OCI-LY7 (cell line): ENCODE measurements around the gene KCNQ1. TPM values are rescaled to one million over a fixed set of nuclear protein-coding genes. Genes with fewer than 3 reads are reported as not detected.

Experiments used
- BruUV-seq: library from RNA; stranded (reverse); fragments of 400-500 nt; replicated peaks from 2 replicates; lab custom pipeline; 2021; lab: Mats Ljungman, UMichigan
- CTCF ChIA-PET: fragments of 300-600 bp; sonication (Branson Sonifier 250); formaldehyde crosslinking; loops from one replicate; lab custom pipeline; 2022; ENCODE audit warnings: antibody characterized with exemption; ENCODE audit not compliant: unreplicated experiment; lab: Charles Lee
- POLR2A ChIA-PET: fragments of 300-600 bp; sonication (Branson Sonifier 250); formaldehyde crosslinking; loops from one replicate; lab custom pipeline; 2022; ENCODE audit warnings: antibody characterized with exemption; lab: Charles Lee
- DNase-seq: peaks from one replicate; pipeline ENCODE4 v3.0.0-alpha.2; 2015; ENCODE audit warnings: low spot score
- H2AFZ ChIP-seq: fragments of 200-600 bp; sonication (generic), shearing (Covaris generic); 2 replicates; pipeline ENCODE4 v1.6.1; 2014; ENCODE audit warnings: mild to moderate bottlenecking, antibody characterized with exemption, low read length, moderate library complexity
- H3K27ac ChIP-seq: fragments of 200-600 bp; sonication (generic); 2 replicates; pipeline ENCODE4 v1.5.1; 2014; ENCODE audit warnings: mixed run types, low read depth, mild to moderate bottlenecking, moderate library complexity, low read length, inconsistent platforms; ENCODE audit not compliant: poor library complexity, severe bottlenecking
- H3K36me3 ChIP-seq: fragments of 200-600 bp; sonication (generic); 2 replicates; pipeline ENCODE4 v1.6.1; 2014; ENCODE audit warnings: mild to moderate bottlenecking, antibody characterized with exemption, low read length, moderate library complexity, mixed read lengths; ENCODE audit not compliant: insufficient read depth
- H3K4me1 ChIP-seq: fragments of 200-600 bp; sonication (generic); 2 replicates; pipeline ENCODE4 v1.5.1; 2014; ENCODE audit warnings: mild to moderate bottlenecking, low read length; ENCODE audit not compliant: insufficient read depth, poor library complexity, severe bottlenecking
- H3K4me2 ChIP-seq: fragments of 200-600 bp; sonication (generic); 2 replicates; pipeline ENCODE4 v1.6.1; 2014; ENCODE audit warnings: mild to moderate bottlenecking, low read length
- H3K4me3 ChIP-seq: fragments of 200-600 bp; sonication (generic); 2 replicates; pipeline ENCODE4 v1.5.1; 2014; ENCODE audit warnings: mild to moderate bottlenecking, low read depth, low read length; ENCODE audit not compliant: poor library complexity, severe bottlenecking
- H3K79me2 ChIP-seq: fragments of 200-600 bp; sonication (generic); 2 replicates; pipeline ENCODE4 v1.6.1; 2016; ENCODE audit warnings: low read depth, mild to moderate bottlenecking, low read length, moderate library complexity, mixed read lengths; ENCODE audit not compliant: insufficient read depth
- H3K9me2 ChIP-seq: fragments of 200-600 bp; sonication (generic); 2 replicates; pipeline ENCODE4 v1.6.1; 2016; ENCODE audit warnings: mild to moderate bottlenecking, low read length, mixed read lengths; ENCODE audit not compliant: insufficient read depth
- H3K9me3 ChIP-seq: fragments of 200-600 bp; sonication (generic); 2 replicates; pipeline ENCODE4 v1.6.1; 2014; ENCODE audit warnings: mild to moderate bottlenecking, mixed run types, low read length, mixed read lengths
- H4K20me1 ChIP-seq: fragments of 200-600 bp; sonication (generic); 2 replicates; pipeline ENCODE4 v1.6.1; 2014; ENCODE audit warnings: mild to moderate bottlenecking, antibody characterized with exemption, low read length, moderate library complexity, mixed read lengths; ENCODE audit not compliant: insufficient read depth
- CTCF ChIP-seq: fragments of 200-600 bp; sonication (generic); conservative IDR thresholded peaks from 2 replicates; pipeline ENCODE4 v1.5.1; 2014; ENCODE audit warnings: mild to moderate bottlenecking, antibody characterized with exemption, low read length, moderate library complexity, mixed read lengths
- EZH2phosphoT487 ChIP-seq: fragments of 200-600 bp; sonication (generic); IDR thresholded peaks from 2 replicates; pipeline ENCODE4 v1.6.1; 2018; ENCODE audit warnings: low read depth, borderline replicate concordance, mild to moderate bottlenecking, mixed run types, antibody characterized with exemption, low read length, moderate library complexity, mixed read lengths
- intact Hi-C: fragments of 100-400 bp; cut with micrococcal nuclease; formaldehyde crosslinking; loops from one replicate; pipeline ENCODE4 v1.10.0; 2022; ENCODE audit not compliant: unreplicated experiment
- total RNA-seq, 2 experiments: library from RNA; depleted of rRNA in 1 of 2; stranded (reverse); fragments of >200 nt in 1 of 2; shearing (Covaris generic) in 1 of 2; gene quantifications; 2 replicates each; pipeline ENCODE4 v1.2.3, GENCODE V29; 2014 to 2022

The KCNQ1 gene
- total RNA-seq, 2 experiments from 2014 or later = 0.22 to 1.3 TPM

GRCh38 chr11:2423157-2424025, 21.4 kb upstream of the KCNQ1 start:
- H3K27ac ChIP-seq = no peak overlapping the region
- intact Hi-C loops = no loop called here

GRCh38 chr11:2424811-2425495, 19.9 kb upstream of the KCNQ1 start:
- CTCF ChIA-PET = interaction anchor here (0.8 kb wide), 1 partner anchor 123 kb away, joined by 3 read pairs; no protein-coding TSS in a partner anchor
- no peak for DNase-seq
- no peaks in the 10 kb centered on the region for H4K20me1 ChIP-seq
- H3K4me1 ChIP-seq = no peaks in the 10 kb centered on the region
- no peaks in the 10 kb centered on the region for H3K9me3 ChIP-seq
- H3K4me2 ChIP-seq = no peak overlapping the region
- no peaks in the 10 kb centered on the region for H3K9me2 ChIP-seq
- H3K4me3 ChIP-seq = no peak overlapping the region
- POLR2A ChIA-PET = no interaction called here
- no peaks in the 10 kb centered on the region for H3K79me2 ChIP-seq
- no peak overlapping the region for H2AFZ ChIP-seq
- H3K36me3 ChIP-seq = no peaks in the 10 kb centered on the region
- TF ChIP-seq CTCF (no peak), EZH2phosphoT487 (no peak)
- no peak overlapping the region for H3K27ac ChIP-seq
- intact Hi-C loops = no loop called here
- BruUV-seq = no TSS peak

More at GRCh38 chr11:2423157-2424025, 21.4 kb upstream of the KCNQ1 start:
- Histone ChIP-seq H4K20me1 (no peaks in the 10 kb centered on the region), H3K4me2 (no peak overlapping the region), H3K4me3 (no peak overlapping the region), H2AFZ (no peak overlapping the region), H3K36me3 (no peaks in the 10 kb centered on the region), H3K4me1 (no peaks in the 10 kb centered on the region), H3K9me3 (no peaks in the 10 kb centered on the region), H3K9me2 (no peaks in the 10 kb centered on the region), H3K79me2 (no peaks in the 10 kb centered on the region)
- no peak for DNase-seq
- ChIA-PET POLR2A (interaction anchor here (1.0 kb wide), 1 partner anchor 121 kb away, joined by 3 read pairs; no protein-coding TSS in a partner anchor), CTCF (interaction anchor here (0.6 kb wide), 1 partner anchor 24 kb away, joined by 3 read pairs; no protein-coding TSS in a partner anchor)
- TF ChIP-seq EZH2phosphoT487 (no peak), CTCF (no peak)
- BruUV-seq = no TSS peak
